Stimulated activated CD8-positive, alpha-beta memory T cell treated with anti-CD3 and anti-CD28 coated beads, Interleukin-15, amount 100 ng/mL, for 1 hour (primary cell): ENCODE results near the gene MRTFA.
"Not testable (repeated sequence)": the region's sequence is repeated elsewhere in the genome, so short reads cannot be mapped to it uniquely, and the experiment has no call there.

Source experiments
- DNase-seq: peaks from one replicate; pipeline ENCODE4 v3.0.0-alpha.2; 2020; ENCODE audit warnings: low read depth

MRTFA gene

DNA sequence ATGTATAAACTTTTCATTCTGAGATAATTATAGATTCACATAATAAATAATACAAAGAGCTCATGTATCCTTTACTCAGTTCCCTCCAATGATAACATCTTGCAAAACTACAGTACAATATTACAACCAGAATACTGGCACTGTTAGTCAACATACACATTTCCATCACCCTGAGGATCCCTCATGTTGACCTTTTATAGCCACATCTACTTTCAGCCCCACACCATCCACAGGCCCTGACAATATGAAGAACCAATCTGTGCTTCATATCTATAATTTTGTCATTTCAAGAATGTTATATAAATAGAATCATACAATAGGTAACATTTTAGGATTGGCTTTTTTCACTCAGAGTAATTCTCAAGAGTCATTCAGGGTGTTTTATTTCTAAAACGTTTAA, 115.5 kb downstream of the MRTFA start:
- DNase-seq = no peak

GRCh38 chr22:40520562-40520961, 116.0 kb downstream of the MRTFA start:
- no peak for DNase-seq

DNA sequence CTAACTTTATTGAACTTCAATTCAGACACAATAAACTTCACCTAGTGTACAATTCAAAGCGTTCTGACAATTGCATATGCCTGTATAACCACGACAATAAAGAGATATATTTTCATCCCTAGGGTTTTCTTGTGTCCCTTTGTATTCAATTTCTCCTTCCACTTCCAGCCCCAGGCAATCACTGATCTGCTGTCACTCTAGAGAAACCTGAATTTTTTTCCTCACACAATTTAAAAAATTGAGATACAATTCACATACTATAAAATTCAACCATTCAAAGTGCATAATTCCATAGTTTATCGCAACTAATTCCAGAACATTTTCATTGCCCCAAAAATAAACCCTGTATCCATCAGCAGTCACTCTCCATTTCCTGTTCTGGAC, 116.6 kb downstream of the MRTFA start:
- no peak for DNase-seq

GRCh38 chr22:40519284-40519947, 117.1 kb downstream of the MRTFA start:
- DNase-seq = no peak

- no peak for DNase-seq
These were observed 117.7 kb downstream of the MRTFA start for GRCh38 chr22:40518840-40519239.

DNA sequence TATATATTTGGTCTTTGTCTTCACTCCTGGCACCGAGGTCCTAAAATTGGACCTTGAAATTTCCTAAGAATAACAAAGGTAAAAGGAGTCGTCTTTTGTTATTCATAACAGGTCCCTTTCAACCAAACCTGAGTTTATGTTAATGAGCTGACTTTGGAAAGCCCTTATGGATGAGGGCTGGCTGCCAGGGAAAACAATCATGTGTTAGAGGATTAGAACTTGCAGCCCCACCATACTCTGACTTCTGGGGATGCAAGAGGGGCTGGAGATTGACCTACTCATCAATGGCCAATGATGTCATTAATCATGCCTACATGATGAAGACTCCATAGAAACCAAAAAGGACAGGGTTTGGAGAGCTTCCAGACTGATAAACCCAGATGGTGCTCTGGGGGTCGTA, 118.9 kb downstream of the MRTFA start:
- no peak for DNase-seq

DNA sequence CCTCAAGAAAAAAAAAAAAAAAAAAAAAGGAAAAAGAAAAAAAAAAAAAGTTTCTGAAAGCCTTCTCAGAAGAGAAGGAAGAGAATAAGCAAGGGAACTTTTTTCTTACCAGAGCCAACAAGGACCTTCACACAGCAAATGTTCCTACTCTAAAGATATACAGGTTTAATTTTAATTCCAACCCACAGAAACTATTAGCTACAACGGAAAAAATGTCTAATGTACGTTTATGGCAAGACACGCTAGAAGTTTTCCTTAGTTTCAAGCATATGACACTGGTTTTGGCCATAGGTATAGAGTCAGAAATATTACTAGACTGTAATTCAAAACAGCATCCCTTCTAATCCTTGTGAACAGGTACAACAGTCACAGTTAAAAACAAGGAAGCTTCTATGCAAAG, 120.1 kb downstream of the MRTFA start:
- DNase-seq = no peak

DNA sequence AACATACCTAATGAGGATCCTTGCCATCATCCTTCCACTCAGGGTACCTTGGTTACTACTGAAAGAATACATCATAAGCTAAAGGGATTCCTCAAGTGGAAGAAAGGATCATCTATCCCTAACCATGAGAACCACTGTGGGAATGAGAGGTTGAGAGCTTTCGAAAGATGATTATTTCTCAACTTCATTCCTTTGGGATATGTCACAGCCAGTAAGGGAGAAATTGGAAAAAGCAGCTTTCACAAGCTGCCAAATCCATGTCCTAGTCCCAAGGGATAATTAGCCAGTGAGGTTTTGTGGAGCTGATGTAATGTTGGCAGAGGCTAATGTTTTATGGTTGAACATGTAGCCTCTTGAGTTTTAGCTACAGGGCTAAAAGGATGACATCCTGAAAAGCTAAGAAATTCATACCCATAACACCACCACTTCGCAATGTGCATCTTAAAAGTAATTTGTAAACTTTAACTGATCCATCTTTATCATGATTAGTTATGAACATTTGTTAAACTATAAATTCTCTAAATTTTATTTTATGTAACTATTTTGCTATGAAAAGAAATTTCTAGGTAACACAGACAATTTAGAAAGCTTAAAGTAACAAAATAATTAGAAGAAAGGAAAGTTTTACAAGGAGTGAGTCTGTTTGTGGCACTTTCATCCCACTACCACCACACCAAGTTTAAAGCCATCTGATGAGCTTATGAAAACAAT, 123.9 kb downstream of the MRTFA start:
- DNase-seq = no peak

GRCh38 chr22:40511604-40512003, 124.9 kb downstream of the MRTFA start:
- DNase-seq = no peak

DNA sequence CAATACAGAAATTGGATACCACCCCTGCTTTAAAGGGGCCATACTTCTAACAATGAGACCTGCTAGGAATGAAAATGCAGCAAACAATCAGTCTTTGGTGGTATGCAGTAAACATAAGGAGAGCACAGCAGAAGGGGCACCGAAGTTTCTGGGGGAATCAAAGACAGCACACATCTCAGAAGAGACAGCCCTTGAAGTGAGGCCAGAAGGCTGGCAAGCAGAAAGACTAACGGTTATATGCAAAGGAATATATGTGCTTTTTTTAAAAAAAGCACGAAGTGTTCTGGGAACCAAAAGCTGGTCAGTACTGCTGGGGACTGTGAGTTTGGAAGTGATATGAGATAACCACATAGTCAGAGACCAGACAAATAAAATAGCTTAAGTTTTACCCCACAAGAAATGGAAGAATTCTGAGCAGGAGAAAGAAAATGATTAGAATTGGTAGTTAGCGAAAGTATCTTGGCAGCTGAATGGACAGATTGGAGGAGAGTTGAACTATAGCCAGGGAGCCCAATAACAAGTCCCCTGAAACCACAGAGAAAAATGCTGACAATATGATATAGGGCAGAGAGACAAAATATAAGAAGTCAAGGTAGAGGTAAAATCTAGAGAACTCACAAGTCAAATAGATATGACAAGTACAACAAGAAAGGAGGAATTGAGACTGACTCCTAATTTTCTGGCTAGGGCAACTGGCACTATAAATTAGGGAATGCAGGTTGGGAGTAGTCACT, 125.7 kb downstream of the MRTFA start:
- no peak for DNase-seq

- DNase-seq = no peak
These were observed 127.0 kb downstream of the MRTFA start for GRCh38 chr22:40509401-40510134.

- DNase-seq = not testable (repeated sequence)
These were observed 128.5 kb downstream of the MRTFA start for GRCh38 chr22:40508046-40508445.

DNA sequence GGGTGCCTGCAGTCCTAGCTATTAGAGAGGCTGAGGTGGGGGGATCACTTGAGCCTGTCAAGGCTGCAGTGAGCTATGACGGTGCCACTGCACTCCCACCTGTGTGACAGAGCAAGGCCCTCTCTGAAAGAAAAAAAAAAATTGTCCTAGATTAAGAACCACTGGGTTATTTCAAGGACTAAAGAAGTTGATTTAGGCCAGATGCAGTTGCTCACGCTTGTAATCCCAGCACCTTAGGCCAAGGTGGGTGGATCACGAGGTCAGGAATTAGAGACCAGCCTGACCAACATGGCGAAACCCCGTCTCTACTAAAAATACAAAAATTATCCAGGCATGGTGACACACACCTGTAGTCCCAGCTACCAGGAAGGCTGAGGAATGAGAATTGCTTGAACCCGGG, 129.0 kb downstream of the MRTFA start:
- DNase-seq = no peak

DNA sequence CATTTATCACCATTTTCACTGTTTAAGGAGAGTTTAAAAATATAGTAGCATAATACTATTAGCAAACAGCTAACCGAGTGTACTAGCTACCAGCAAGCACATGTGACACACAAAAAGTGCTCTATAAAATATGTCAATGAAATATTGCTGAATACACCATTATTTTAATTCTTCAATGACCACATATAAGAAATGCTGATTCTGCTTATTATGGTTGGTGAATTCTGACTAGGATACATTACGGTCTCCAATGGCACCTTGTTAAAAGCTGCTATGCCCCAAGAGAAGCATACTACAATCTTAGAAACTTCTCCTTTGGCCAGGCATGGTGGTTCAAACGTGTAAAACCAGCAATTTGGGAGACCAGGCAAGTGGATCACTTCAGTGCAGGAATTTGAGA, 129.8 kb downstream of the MRTFA start:
- DNase-seq = no peak

DNA sequence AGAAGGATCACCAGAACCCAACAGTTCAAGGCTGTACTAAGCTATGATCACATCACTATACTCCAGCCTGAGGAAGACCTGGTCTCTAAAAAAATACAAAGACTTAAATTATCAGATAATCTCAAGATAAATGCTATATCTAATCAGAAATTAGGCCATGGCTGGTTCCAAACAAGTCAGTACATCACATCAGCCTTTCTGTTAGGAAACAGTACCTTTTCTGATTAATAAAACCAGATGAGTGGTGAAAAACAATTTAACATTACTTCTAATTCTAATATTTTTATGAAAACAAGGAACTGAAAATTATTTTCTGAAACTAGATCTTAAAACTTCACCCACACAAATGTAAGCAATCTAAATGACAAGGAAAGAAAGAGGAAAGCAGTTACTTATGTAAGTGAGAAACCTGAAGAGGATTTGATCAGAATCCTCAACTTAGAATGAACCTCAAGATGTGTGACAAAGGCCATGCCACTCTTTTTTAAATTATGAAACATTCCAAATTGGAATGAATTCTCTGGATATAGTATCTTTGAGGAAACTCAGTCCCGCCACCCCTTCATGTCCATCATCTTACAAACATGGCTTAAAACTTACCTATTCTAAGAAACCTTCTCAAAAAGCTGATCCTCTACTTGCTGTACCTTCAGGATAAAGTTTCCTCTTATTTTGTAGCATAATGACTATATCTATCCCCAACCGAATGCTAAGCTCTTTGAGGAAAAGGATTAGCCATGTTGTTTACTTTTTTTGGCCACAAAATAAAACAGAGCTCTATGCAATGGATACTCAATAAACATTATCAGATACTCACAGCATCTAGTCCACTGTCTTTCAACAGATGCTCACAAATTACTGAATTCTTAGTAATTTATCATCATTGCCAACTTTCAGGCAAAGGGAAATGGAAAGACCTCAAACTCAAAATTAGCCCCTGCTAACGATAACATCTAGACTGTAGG, 132.0 kb downstream of the MRTFA start:
- DNase-seq = no peak

- no peak for DNase-seq
These were observed 133.6 kb downstream of the MRTFA start for GRCh38 chr22:40502919-40503318.

- not testable (repeated sequence) for DNase-seq
These were observed 136.1 kb downstream of the MRTFA start for GRCh38 chr22:40500465-40500786.

DNA sequence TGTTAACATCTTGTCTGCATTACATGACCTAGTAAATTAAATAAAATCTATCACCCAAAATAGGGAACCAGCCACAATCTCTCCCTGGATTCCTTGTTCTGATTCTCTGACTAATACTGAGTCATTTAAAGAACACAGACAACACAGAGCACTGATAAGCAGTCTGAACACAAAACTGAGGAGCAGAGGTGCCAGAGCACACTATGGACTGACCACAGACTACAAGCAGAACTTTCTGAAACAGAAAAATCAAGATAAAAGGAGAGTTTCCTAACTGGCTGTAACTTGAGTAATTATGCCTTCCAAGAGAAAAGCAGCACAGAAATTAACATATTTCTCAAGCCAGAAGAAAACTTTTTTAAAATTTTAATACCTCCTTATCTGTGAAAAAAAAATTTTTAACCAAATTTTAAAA, 137.3 kb downstream of the MRTFA start:
- DNase-seq = no peak

DNA sequence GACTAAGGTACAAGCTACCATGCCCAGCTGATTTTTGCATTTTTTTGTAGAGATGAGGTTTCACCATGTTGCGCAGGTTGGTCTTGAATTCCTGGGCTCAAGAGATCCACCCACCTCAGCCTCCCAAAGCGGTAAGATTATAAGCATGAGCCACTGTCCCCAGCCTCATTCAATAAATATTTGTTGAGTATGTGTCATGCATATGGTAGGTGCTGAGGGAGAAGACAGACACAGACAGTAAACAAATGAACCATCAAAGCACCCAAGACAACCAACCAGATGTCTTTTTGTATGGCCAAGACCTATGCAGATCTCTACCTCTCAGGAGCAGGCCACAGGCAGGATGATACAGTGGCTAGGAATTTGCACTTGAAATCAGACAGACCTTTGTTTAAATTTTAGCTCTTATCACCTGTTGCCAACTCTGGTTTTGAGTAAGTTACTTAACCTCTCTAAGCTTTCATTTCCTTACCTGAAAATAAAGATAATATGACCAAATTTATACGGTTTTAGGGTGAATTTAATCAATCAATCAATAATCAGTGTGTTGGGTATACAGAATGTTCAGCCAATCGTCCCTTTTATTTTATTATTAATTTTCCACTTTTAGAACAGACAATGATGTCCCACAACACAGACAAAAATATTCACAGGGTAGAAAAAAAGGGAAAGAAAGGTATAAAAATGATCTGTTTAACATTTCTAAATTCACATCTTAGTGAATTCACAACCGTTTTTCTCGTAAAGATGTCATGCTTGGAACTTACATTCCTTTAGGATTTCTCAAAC, 137.9 kb downstream of the MRTFA start:
- DNase-seq = no peak

DNA sequence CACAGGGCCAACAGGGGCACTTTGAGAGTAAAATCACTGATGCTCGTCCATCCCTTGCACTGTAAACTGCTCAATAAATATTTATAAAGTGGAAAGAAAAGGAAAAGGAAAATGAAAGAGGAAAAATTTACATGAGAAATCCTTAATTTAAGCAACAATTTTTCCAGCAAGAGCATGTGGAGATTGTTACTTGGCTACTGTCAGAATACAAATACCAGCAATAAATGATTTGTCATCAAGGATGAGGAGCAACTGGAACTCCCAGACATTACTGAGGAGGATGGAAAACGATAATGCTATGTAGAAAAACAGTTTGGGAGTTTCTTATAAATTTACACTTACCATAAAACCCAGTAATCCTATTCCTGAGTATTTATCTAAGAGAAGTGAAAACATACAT, 143.1 kb downstream of the MRTFA start:
- DNase-seq = no peak
